GM23338 (cell line): ENCODE results near the gene HIVEP2. TPM values are rescaled to one million over a fixed set of nuclear protein-coding genes. Genes with fewer than 3 reads are reported as not detected.

ENCODE experiments used
- ATAC-seq: fragments of 200-7000 bp; cut with Tn5 transposase; 3 replicates; pipeline ENCODE4 v1.9.1; 2020
- DNase-seq: peaks from one replicate; pipeline ENCODE4 v3.0.0-alpha.2; 2015; ENCODE audit warnings: low spot score
- H2AFZ ChIP-seq: fragments of 200-600 bp; sonication (generic); 2 replicates; pipeline ENCODE4 v1.8.0; 2016; ENCODE audit warnings: antibody characterized with exemption, mild to moderate bottlenecking, moderate library complexity
- H3F3A ChIP-seq: fragments of 200-600 bp; sonication (generic); replicated peaks from 2 replicates; pipeline ENCODE4 v1.8.0; 2017; ENCODE audit warnings: antibody characterized with exemption, mixed run types, low read depth
- H3K27ac ChIP-seq: fragments of 200-600 bp; sonication (generic); 2 replicates; pipeline ENCODE4 v1.6.1; 2016; ENCODE audit warnings: low read depth
- H3K27me3 ChIP-seq: fragments of 200-600 bp; sonication (generic); 2 replicates; pipeline ENCODE4 v1.8.0; 2016; ENCODE audit warnings: mild to moderate bottlenecking, mixed run types, moderate library complexity; ENCODE audit not compliant: insufficient read depth
- H3K36me3 ChIP-seq: fragments of 200-600 bp; sonication (generic); 2 replicates; pipeline ENCODE4 v1.8.0; 2016; ENCODE audit warnings: mild to moderate bottlenecking; ENCODE audit not compliant: insufficient read depth
- H3K4me1 ChIP-seq: fragments of 200-600 bp; sonication (generic); 2 replicates; pipeline ENCODE4 v1.8.0; 2016; ENCODE audit warnings: mild to moderate bottlenecking, moderate library complexity; ENCODE audit not compliant: insufficient read depth
- H3K4me2 ChIP-seq: fragments of 200-600 bp; sonication (generic); 2 replicates; pipeline ENCODE4 v1.7.1; 2017; ENCODE audit warnings: mixed run types
- H3K4me3 ChIP-seq: fragments of 200-600 bp; sonication (generic); 2 replicates; pipeline ENCODE4 v1.6.1; 2016; ENCODE audit warnings: mixed run types
- H3K79me2 ChIP-seq: fragments of 200-600 bp; sonication (generic); replicated peaks from 2 replicates; pipeline ENCODE4 v1.8.0; 2017; ENCODE audit warnings: mild to moderate bottlenecking; ENCODE audit not compliant: insufficient read depth
- H3K9me2 ChIP-seq: fragments of 200-600 bp; sonication (generic); 2 replicates; pipeline ENCODE4 v1.8.0; 2017; ENCODE audit not compliant: insufficient read depth
- H4K20me1 ChIP-seq: fragments of 200-600 bp; sonication (generic); replicated peaks from 2 replicates; pipeline ENCODE4 v1.8.0; 2017; ENCODE audit warnings: mild to moderate bottlenecking; ENCODE audit not compliant: insufficient read depth
- H3K27ac Mint-ChIP-seq: 2 replicates; pipeline ENCODE4 v1.8.0; 2020; ENCODE audit warnings: inconsistent platforms, mild to moderate bottlenecking, moderate library complexity, mixed read lengths
- H3K27me3 Mint-ChIP-seq: 3 replicates; pipeline ENCODE4 v1.8.0; 2022; ENCODE audit warnings: low read depth, mild to moderate bottlenecking, moderate library complexity, mixed read lengths, inconsistent platforms; ENCODE audit not compliant: insufficient read depth, poor library complexity
- H3K36me3 Mint-ChIP-seq: 3 replicates; pipeline ENCODE4 v1.8.0; 2021; ENCODE audit warnings: low read depth, mild to moderate bottlenecking, inconsistent platforms, moderate library complexity, mixed read lengths
- H3K4me1 Mint-ChIP-seq: 3 replicates; pipeline ENCODE4 v1.8.0; 2020; ENCODE audit warnings: mild to moderate bottlenecking, inconsistent platforms, mixed read lengths
- H3K4me3 Mint-ChIP-seq: 3 replicates; pipeline ENCODE4 v1.8.0; 2021; ENCODE audit warnings: moderate library complexity, mild to moderate bottlenecking, inconsistent platforms, mixed read lengths
- H3K9me3 Mint-ChIP-seq: 3 replicates; pipeline ENCODE4 v1.8.0; 2020; ENCODE audit warnings: moderate library complexity, mild to moderate bottlenecking, inconsistent platforms, mixed read lengths
- CREB1 ChIP-seq: fragments of 250-450 bp; sonication (Bioruptor Pico); IDR thresholded peaks from 2 replicates; pipeline ENCODE4 v1.5.0; 2020; ENCODE audit warnings: low read depth, mild to moderate bottlenecking, moderate library complexity
- CTCF ChIP-seq, 2 experiments: fragments of 200-600 bp in 1 of 2; sonication (generic) in 1 of 2; conservative IDR thresholded peaks; 2 replicates each; pipeline versions ENCODE4 v1.5.1 to v1.6.1; 2016 to 2017; ENCODE audit warnings: antibody characterized with exemption in 2 of 2, low read depth in 2 of 2, mild to moderate bottlenecking in 2 of 2, moderate library complexity in 1 of 2
- ETS1 ChIP-seq: IDR thresholded peaks from 2 replicates; pipeline ENCODE4 v1.6.1; 2016; ENCODE audit warnings: antibody characterized with exemption
- EZH2 ChIP-seq: fragments of 200-600 bp; sonication (generic); IDR thresholded peaks from one replicate; pipeline ENCODE4 v1.8.0; 2017; ENCODE audit warnings: antibody characterized with exemption, mild to moderate bottlenecking, low read depth; ENCODE audit not compliant: unreplicated experiment
- EZH2phosphoT487 ChIP-seq: fragments of 200-600 bp; sonication (generic); IDR thresholded peaks from one replicate; pipeline ENCODE4 v1.8.1; 2018; ENCODE audit warnings: antibody characterized with exemption; ENCODE audit not compliant: unreplicated experiment
- JUNB ChIP-seq: IDR thresholded peaks from one replicate; pipeline ENCODE4 v1.6.1; 2016; ENCODE audit warnings: antibody characterized with exemption; ENCODE audit not compliant: unreplicated experiment
- NANOG ChIP-seq: IDR thresholded peaks from 2 replicates; pipeline ENCODE4 v1.6.1; 2016; ENCODE audit warnings: antibody characterized with exemption, borderline replicate concordance
- POLR2AphosphoS5 ChIP-seq: IDR thresholded peaks from 2 replicates; pipeline ENCODE4 v1.6.1; 2016; ENCODE audit warnings: antibody characterized with exemption, low read depth
- REST ChIP-seq: IDR thresholded peaks from one replicate; pipeline ENCODE4 v1.6.1; 2018; ENCODE audit warnings: antibody characterized with exemption; ENCODE audit not compliant: unreplicated experiment
- STAT1 ChIP-seq: IDR thresholded peaks from one replicate; pipeline ENCODE4 v1.6.1; 2016; ENCODE audit warnings: antibody characterized with exemption; ENCODE audit not compliant: unreplicated experiment
- ZNF114 ChIP-seq: fragments of 250-450 bp; sonication (Bioruptor Pico); IDR thresholded peaks from 2 replicates; pipeline ENCODE4 v1.5.0; 2020; ENCODE audit warnings: mild to moderate bottlenecking, moderate library complexity
- ZNF331 ChIP-seq: fragments of 250-450 bp; sonication (Bioruptor Pico); IDR thresholded peaks from 2 replicates; pipeline ENCODE4 v1.5.0; 2020; ENCODE audit warnings: low read depth, mild to moderate bottlenecking, moderate library complexity
- ZNF462 ChIP-seq: fragments of 250-450 bp; sonication (Bioruptor Pico); IDR thresholded peaks from 2 replicates; pipeline ENCODE4 v1.5.0; 2020; ENCODE audit warnings: mild to moderate bottlenecking, moderate library complexity
- polyA plus RNA-seq: library from polyadenylated mRNA; unstranded; fragments of >200 nt; fragmentation: Nextera tagmentation; extraction: Ambion mirVana; gene quantifications from 2 replicates; pipeline ENCODE4 v1.2.1, GENCODE V29; 2016
- total RNA-seq: library from RNA; depleted of rRNA; stranded (reverse); fragments of >200 nt; shearing (Covaris generic); gene quantifications from 2 replicates; pipeline ENCODE4 v1.2.3, GENCODE V29; 2014

Gene HIVEP2
- total and polyA plus RNA-seq, 2 experiments from 2014 or later = 1.5 to 7.4 TPM

- Mint-ChIP-seq H3K27me3 (peaks cover 2% of the 10 kb centered on the region), H3K36me3 (no peaks in the 10 kb centered on the region), H3K9me3 (no peaks in the 10 kb centered on the region), H3K4me1 (peaks cover 28% of the 10 kb centered on the region; the same call in 2 of the 3 replicates), H3K27ac (no peak overlapping the region), H3K4me3 (no peak overlapping the region)
- H3K4me2 ChIP-seq = no peak overlapping the region
- ATAC-seq (no peak), DNase-seq (no peak)
- no peaks in the 10 kb centered on the region for H3K36me3 ChIP-seq
- H3K27ac ChIP-seq = no peak overlapping the region
- H3F3A ChIP-seq = no peaks in the 10 kb centered on the region
- peaks cover 1% of the 10 kb centered on the region for H3K4me1 ChIP-seq
- H3K79me2 ChIP-seq = peaks cover 84% of the 10 kb centered on the region
- TF ChIP-seq ZNF114 (no peak), EZH2phosphoT487 (no peak), REST (no peak), ETS1 (no peak), CTCF (conservative IDR thresholded peaks at IDR 0.05; ENCODE audit: low read depth in 2 of 2) (no peak), EZH2 (no peak), JUNB (no peak), CREB1 (no peak), POLR2AphosphoS5 (no peak), ZNF462 (CRISPR knock-in tag) (no peak), STAT1 (no peak), NANOG (no peak), ZNF331 (CRISPR knock-in tag) (no peak)
- H3K9me2 ChIP-seq = no peaks in the 10 kb centered on the region
- no peak overlapping the region for H3K4me3 ChIP-seq
- no peak overlapping the region for H2AFZ ChIP-seq
- H4K20me1 ChIP-seq = peaks cover 11% of the 10 kb centered on the region; the same call in 1 of the 2 replicates
- peaks cover 4% of the 10 kb centered on the region; the same call in 1 of the 2 replicates for H3K27me3 ChIP-seq
Measured at GRCh38 chr6:142937986-142938385, 7.0 kb downstream of the HIVEP2 start.
